IPS-15b (cell line): Measurements from ENCODE around the gene PSMD2.
"Not testable (repeated sequence)": the region's sequence is repeated elsewhere in the genome, so short reads cannot be mapped to it uniquely, and the experiment has no call there.

Experiments used
- H3K27me3 ChIP-seq: one replicate; pipeline ENCODE4 v1.6.1; 2013; ENCODE audit warnings: low read length; ENCODE audit not compliant: control insufficient read depth, insufficient read depth
- H3K36me3 ChIP-seq: one replicate; pipeline ENCODE4 v1.6.1; 2013; ENCODE audit warnings: low read length; ENCODE audit not compliant: control insufficient read depth, insufficient read depth
- H3K4me1 ChIP-seq: one replicate; pipeline ENCODE4 v1.6.1; 2013; ENCODE audit warnings: mild to moderate bottlenecking, low read length; ENCODE audit not compliant: control insufficient read depth, insufficient read depth
- H3K4me3 ChIP-seq: one replicate; pipeline ENCODE4 v1.5.1; 2013; ENCODE audit warnings: low read depth, low read length
- H3K9ac ChIP-seq: one replicate; pipeline ENCODE4 v1.6.1; 2013; ENCODE audit warnings: low read depth, mild to moderate bottlenecking, low read length
- H3K9me3 ChIP-seq: one replicate; pipeline ENCODE4 v1.6.1; 2013; ENCODE audit warnings: mild to moderate bottlenecking, low read length; ENCODE audit not compliant: control insufficient read depth, insufficient read depth

PSMD2 gene

GRCh38 chr3:184336547-184337398 is 37.7 kb downstream of the PSMD2 start:
- Histone ChIP-seq H3K4me3 (peak overlapping the region; percentile 83), H3K9me3 (no peaks in the 10 kb centered on the region), H3K4me1 (peaks cover 4% of the 10 kb centered on the region), H3K36me3 (peaks cover 32% of the 10 kb centered on the region), H3K27me3 (no peaks in the 10 kb centered on the region), H3K9ac (peak overlapping the region; percentile 76)

GRCh38 chr3:184337399-184337714 is 38.3 kb downstream of the PSMD2 start, which contains the start of gene FAM131A:
FAM131A (plus strand) TSS chr3:184337600; CDS start chr3:184337631, 31 bp downstream.
- Histone ChIP-seq H3K27me3 (no peaks in the 10 kb centered on the region), H3K36me3 (peaks cover 26% of the 10 kb centered on the region), H3K9ac (peak within 1 kb of the TSS; percentile 76), H3K4me3 (peak within 1 kb of the TSS; percentile 83), H3K9me3 (no peaks in the 10 kb centered on the region), H3K4me1 (peaks cover 4% of the 10 kb centered on the region)

GRCh38 chr3:184337981-184338380 is 38.9 kb downstream of the PSMD2 start:
- H3K9ac ChIP-seq: no peak overlapping the region
- H3K36me3 ChIP-seq: peaks cover 24% of the 10 kb centered on the region
- H3K9me3 ChIP-seq: no peaks in the 10 kb centered on the region
- H3K27me3 ChIP-seq: no peaks in the 10 kb centered on the region
- peak overlapping the region; percentile 60 for H3K4me3 ChIP-seq
- H3K4me1 ChIP-seq: peaks cover 4% of the 10 kb centered on the region

- Histone ChIP-seq H3K4me3 (peak overlapping the region; percentile 60), H3K9me3 (no peaks in the 10 kb centered on the region), H3K4me1 (peaks cover 4% of the 10 kb centered on the region), H3K9ac (no peak overlapping the region), H3K36me3 (peaks cover 19% of the 10 kb centered on the region), H3K27me3 (no peaks in the 10 kb centered on the region)
Measured at GRCh38 chr3:184338511-184338945, 39.5 kb downstream of the PSMD2 start.

GRCh38 chr3:184339001-184339400 is 40.0 kb downstream of the PSMD2 start:
- no peaks in the 10 kb centered on the region for H3K9me3 ChIP-seq
- peak overlapping the region; percentile 60 for H3K4me3 ChIP-seq
- H3K9ac ChIP-seq: no peak overlapping the region
- no peaks in the 10 kb centered on the region for H3K27me3 ChIP-seq
- peaks cover 15% of the 10 kb centered on the region for H3K36me3 ChIP-seq
- peaks cover 4% of the 10 kb centered on the region for H3K4me1 ChIP-seq

- H3K27me3 ChIP-seq, H3K4me3 ChIP-seq, H3K4me1 ChIP-seq, H3K9ac ChIP-seq, H3K9me3 ChIP-seq: not testable (repeated sequence)
- peaks cover 12% of the 10 kb centered on the region for H3K36me3 ChIP-seq
Measured at GRCh38 chr3:184339451-184340135, 40.6 kb downstream of the PSMD2 start.

- Histone ChIP-seq H3K9me3 (no peaks in the 10 kb centered on the region), H3K36me3 (peaks cover 12% of the 10 kb centered on the region), H3K4me1 (peaks cover 4% of the 10 kb centered on the region), H3K4me3 (no peak overlapping the region), H3K27me3 (no peaks in the 10 kb centered on the region), H3K9ac (no peak overlapping the region)
Measured at GRCh38 chr3:184341925-184342324, 42.9 kb downstream of the PSMD2 start.

GRCh38 chr3:184343200-184343876 is 44.3 kb downstream of the PSMD2 start:
- no peaks in the 10 kb centered on the region for H3K27me3 ChIP-seq

GRCh38 chr3:184344579-184345316 is 45.7 kb downstream of the PSMD2 start:
- Histone ChIP-seq H3K9me3 (no peaks in the 10 kb centered on the region), H3K4me3 (no peak overlapping the region), H3K9ac (no peak overlapping the region), H3K36me3 (peaks cover 12% of the 10 kb centered on the region), H3K4me1 (peaks cover 2% of the 10 kb centered on the region), H3K27me3 (no peaks in the 10 kb centered on the region)

More at GRCh38 chr3:184343200-184343876, 44.3 kb downstream of the PSMD2 start:
- Histone ChIP-seq H3K4me3 (no peak overlapping the region), H3K9me3 (no peaks in the 10 kb centered on the region), H3K4me1 (peaks cover 2% of the 10 kb centered on the region), H3K36me3 (peaks cover 12% of the 10 kb centered on the region), H3K9ac (no peak overlapping the region)

- Histone ChIP-seq H3K4me3 (no peak overlapping the region), H3K36me3 (peaks cover 12% of the 10 kb centered on the region), H3K27me3 (no peaks in the 10 kb centered on the region), H3K9me3 (no peaks in the 10 kb centered on the region), H3K9ac (no peak overlapping the region), H3K4me1 (peaks cover 2% of the 10 kb centered on the region)
Measured at GRCh38 chr3:184345317-184346144, 46.5 kb downstream of the PSMD2 start.
